A375 (cell line): ENCODE measurements around the gene TRIM51G. TPM values are rescaled to one million over a fixed set of nuclear protein-coding genes. Genes with fewer than 3 reads are reported as not detected.

Experiments used
- total RNA-seq: library from RNA; depleted of rRNA; stranded (reverse); fragments of >200 nt; shearing (Covaris generic); gene quantifications from 2 replicates; pipeline ENCODE4 v1.2.3, GENCODE V29; 2014; rRNA removed

TRIM51G gene
- total RNA-seq = not detected in 2 replicates

GRCh38 chr11:48983785-48984184 is at the start of gene TRIM51G:
Gene TRIM51G, minus strand, starts transcription at chr11:48983885. Its CDS starts 2,190 bp downstream, at chr11:48981695.

GRCh38 chr11:49028523-49028922 is 44.8 kb upstream of the TRIM51G start, which contains the start of gene TRIM49B:
Gene TRIM49B, plus strand, starts transcription at chr11:49028823. Its CDS starts 2,777 bp downstream, at chr11:49031600.

Other genes with a start within 250 kb of the TRIM51G start
- not detected in 2 replicates for gene TRIM49B, start 44.9 kb upstream of the TRIM51G start, total RNA-seq
- not detected in 2 replicates for gene TRIM64C, start 75.2 kb upstream of the TRIM51G start, total RNA-seq
- gene FOLH1, start 224.7 kb upstream of the TRIM51G start, total RNA-seq = 1.7 and 2.1 TPM in 2 replicates